Ammon's horn (tissue), 1 donor: ENCODE results near the gene CAMK2G.

Experiments
- DNase-seq: peaks from one replicate; pipeline ENCODE4 v3.0.0-alpha.2; 2016; ENCODE audit warnings: low spot score

Gene CAMK2G

GRCh38 chr10:73879296-73880173 is 5.2 kb upstream of the CAMK2G start:
- DNase-seq, result peak; percentile 85

- DNase-seq, result no peak
Measured at GRCh38 chr10:73878365-73878764, 4.0 kb upstream of the CAMK2G start.

GRCh38 chr10:73877533-73878160 is 3.3 kb upstream of the CAMK2G start:
- DNase-seq, result no peak

- no peak for DNase-seq
Measured at GRCh38 chr10:73876971-73877370, 2.6 kb upstream of the CAMK2G start.

GRCh38 chr10:73876566-73876965 is 2.2 kb upstream of the CAMK2G start:
- no peak for DNase-seq

- no peak for DNase-seq
Measured at GRCh38 chr10:73876157-73876556, 1.8 kb upstream of the CAMK2G start.

- DNase-seq, result no peak
Measured at GRCh38 chr10:73875139-73875475, 752 bp upstream of the CAMK2G start.

GRCh38 chr10:73873838-73874215 is 528 bp downstream of the CAMK2G start:
- DNase-seq, result no peak

- DNase-seq, result no peak
Measured at GRCh38 chr10:73873142-73873837, 1.1 kb downstream of the CAMK2G start.

- peak; percentile 57 for DNase-seq
Measured at GRCh38 chr10:73872190-73872710, 2.1 kb downstream of the CAMK2G start.

GRCh38 chr10:73871295-73872189 is 2.8 kb downstream of the CAMK2G start:
- no peak for DNase-seq

GRCh38 chr10:73868655-73869195 is 5.6 kb downstream of the CAMK2G start:
- no peak for DNase-seq

GRCh38 chr10:73867871-73868631 is 6.3 kb downstream of the CAMK2G start:
- DNase-seq, result no peak

GRCh38 chr10:73867126-73867807 is 7.1 kb downstream of the CAMK2G start:
- no peak for DNase-seq

GRCh38 chr10:73866621-73867020 is 7.7 kb downstream of the CAMK2G start:
- no peak for DNase-seq

- no peak for DNase-seq
Measured at GRCh38 chr10:73865459-73866442, 8.6 kb downstream of the CAMK2G start.

- DNase-seq, result no peak
Measured at GRCh38 chr10:73865107-73865458, 9.3 kb downstream of the CAMK2G start.

- DNase-seq, result no peak
Measured at GRCh38 chr10:73864229-73864628, 10.1 kb downstream of the CAMK2G start.
